Stomach (tissue), 4 donors: ENCODE measurements around the gene GSE1.

Experiments used
- POLR2A ChIP-seq, 4 donors: fragments of 450-650 bp; IDR thresholded peaks; one replicate each; pipeline ENCODE4 v1.6.1; 2016; ENCODE audit warnings: antibody characterized with exemption in 4 of 4, control low read depth in 2 of 4, mild to moderate bottlenecking in 1 of 4, moderate library complexity in 1 of 4
- POLR2AphosphoS5 ChIP-seq, 3 donors: sonication (generic); formaldehyde crosslinking; IDR thresholded peaks; one replicate each; pipeline ENCODE4 v1.6.1; 2016; ENCODE audit warnings: antibody characterized with exemption in 3 of 3
- TF ChIP-seq, protein P1 (sequence below), 7 experiments: fragments of 450-650 bp in 4 of 7; fragments of 200-600 bp in 3 of 7; sonication (generic) in 3 of 7; IDR thresholded peaks; one replicate each; pipeline ENCODE4 v1.5.1; 2016 to 2019; ENCODE audit warnings: antibody characterized with exemption in 7 of 7, control low read depth in 2 of 7, mild to moderate bottlenecking in 1 of 7

DNA sequence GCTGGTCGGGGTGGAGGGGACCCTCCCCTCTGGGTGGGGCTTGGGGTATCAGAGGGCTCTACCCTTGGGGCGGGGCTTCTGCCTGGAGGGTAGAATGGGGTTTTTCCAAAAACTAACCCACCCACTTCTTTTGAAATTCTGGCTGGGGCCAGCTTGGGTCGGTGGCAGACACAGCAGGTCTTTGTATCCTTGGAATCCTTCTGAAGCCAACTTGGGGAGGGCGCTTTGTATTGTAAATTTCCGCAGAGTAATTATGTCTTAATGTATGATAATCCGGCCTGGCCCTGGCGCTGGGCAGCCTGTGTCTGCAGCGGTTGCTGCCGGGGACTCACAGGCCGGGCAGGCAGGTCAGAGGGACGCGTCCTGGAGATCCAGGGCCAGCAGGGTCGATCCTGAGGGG is 33.9 kb upstream of the GSE1 start:
- TF ChIP-seq POLR2AphosphoS5 (IDR thresholded peaks at IDR 0.05): no peak
- TF ChIP-seq, protein P1, sequence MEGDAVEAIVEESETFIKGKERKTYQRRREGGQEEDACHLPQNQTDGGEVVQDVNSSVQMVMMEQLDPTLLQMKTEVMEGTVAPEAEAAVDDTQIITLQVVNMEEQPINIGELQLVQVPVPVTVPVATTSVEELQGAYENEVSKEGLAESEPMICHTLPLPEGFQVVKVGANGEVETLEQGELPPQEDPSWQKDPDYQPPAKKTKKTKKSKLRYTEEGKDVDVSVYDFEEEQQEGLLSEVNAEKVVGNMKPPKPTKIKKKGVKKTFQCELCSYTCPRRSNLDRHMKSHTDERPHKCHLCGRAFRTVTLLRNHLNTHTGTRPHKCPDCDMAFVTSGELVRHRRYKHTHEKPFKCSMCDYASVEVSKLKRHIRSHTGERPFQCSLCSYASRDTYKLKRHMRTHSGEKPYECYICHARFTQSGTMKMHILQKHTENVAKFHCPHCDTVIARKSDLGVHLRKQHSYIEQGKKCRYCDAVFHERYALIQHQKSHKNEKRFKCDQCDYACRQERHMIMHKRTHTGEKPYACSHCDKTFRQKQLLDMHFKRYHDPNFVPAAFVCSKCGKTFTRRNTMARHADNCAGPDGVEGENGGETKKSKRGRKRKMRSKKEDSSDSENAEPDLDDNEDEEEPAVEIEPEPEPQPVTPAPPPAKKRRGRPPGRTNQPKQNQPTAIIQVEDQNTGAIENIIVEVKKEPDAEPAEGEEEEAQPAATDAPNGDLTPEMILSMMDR (IDR thresholded peaks at IDR 0.05): no peak
- TF ChIP-seq POLR2A (IDR thresholded peaks at IDR 0.05): no peak
